ENCODE results near the gene MAP6D1. TPM values are rescaled to one million over a fixed set of nuclear protein-coding genes. Genes with fewer than 3 reads are reported as not detected.
A peak's percentile ranks its signal among the peaks of the same experiment; 100 is the strongest.

The MAP6D1 gene
- total RNA-seq, 1 experiment from 2014 or later, result 7.1 TPM

DNA sequence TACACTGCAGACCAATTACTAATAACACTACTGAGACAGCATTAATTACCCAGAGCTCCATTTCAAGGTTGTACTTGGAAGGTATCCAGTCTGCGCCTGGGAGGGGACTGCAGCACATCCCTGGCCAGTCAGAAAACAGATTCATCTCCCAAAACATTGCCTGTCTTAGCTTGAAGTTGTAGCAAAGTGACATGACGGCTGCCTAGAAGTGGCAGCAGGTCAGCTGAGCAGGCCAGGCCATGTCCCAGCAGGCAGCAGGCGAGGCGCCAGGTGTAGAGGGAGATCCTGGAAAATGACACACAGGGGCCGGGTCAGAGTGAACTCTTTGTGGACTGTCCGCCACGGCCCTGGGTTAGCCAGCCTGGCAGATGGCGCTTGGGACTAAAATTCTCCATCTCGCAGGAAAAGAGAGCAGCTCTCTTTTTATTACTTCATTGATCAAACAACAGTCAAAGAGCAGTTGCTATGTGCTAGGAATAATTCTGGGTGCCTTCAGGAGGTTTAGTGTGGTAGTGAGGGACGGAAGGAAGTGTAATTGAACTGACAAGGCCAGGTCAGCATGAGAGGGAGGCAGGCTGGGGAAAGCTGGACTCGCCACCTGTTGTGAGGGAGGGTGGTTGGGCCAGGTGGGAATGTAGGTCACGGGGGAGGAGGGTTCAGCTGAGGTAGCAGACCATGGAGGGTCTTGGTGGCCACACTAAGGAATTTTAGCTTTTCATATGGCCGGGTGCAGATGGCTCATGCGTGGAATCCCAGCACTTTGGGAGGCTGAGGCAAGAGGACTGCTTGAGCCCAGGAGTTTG is 1.3 kb upstream of the MAP6D1 start:
- TF ChIP-seq, protein P1, sequence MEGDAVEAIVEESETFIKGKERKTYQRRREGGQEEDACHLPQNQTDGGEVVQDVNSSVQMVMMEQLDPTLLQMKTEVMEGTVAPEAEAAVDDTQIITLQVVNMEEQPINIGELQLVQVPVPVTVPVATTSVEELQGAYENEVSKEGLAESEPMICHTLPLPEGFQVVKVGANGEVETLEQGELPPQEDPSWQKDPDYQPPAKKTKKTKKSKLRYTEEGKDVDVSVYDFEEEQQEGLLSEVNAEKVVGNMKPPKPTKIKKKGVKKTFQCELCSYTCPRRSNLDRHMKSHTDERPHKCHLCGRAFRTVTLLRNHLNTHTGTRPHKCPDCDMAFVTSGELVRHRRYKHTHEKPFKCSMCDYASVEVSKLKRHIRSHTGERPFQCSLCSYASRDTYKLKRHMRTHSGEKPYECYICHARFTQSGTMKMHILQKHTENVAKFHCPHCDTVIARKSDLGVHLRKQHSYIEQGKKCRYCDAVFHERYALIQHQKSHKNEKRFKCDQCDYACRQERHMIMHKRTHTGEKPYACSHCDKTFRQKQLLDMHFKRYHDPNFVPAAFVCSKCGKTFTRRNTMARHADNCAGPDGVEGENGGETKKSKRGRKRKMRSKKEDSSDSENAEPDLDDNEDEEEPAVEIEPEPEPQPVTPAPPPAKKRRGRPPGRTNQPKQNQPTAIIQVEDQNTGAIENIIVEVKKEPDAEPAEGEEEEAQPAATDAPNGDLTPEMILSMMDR (conservative IDR thresholded peaks at IDR 0.05), result no peak
- WGBS (ENCODE audit: extremely low coverage, insufficient read length, low lambda C conversion rate), result no CpG with 5 or more reads among the region's 14 CpGs
- H4K5ac ChIP-seq (ENCODE audit: insufficient read length, low read depth, low read length), result no peak overlapping the region
- no peaks in the 10 kb centered on the region for H3K79me1 ChIP-seq (ENCODE audit: insufficient read depth, low read depth, low read length, poor library complexity, severe bottlenecking)
- no peak overlapping the region for H2BK20ac ChIP-seq (ENCODE audit: low read depth, low read length, poor library complexity, severe bottlenecking)
- peaks cover 6% of the 10 kb centered on the region for H3K23me2 ChIP-seq (ENCODE audit: insufficient read length, low read depth, low read length, poor library complexity, severe bottlenecking)
- H3K4ac ChIP-seq (ENCODE audit: low read depth, low read length), result no peak overlapping the region
- H3K9ac ChIP-seq (ENCODE audit: extremely low read depth, insufficient read length, low read length), result no peak overlapping the region
- H4K20me1 ChIP-seq (ENCODE audit: control insufficient read depth, insufficient read depth, insufficient read length), result no peaks in the 10 kb centered on the region
- H3K9me3 ChIP-seq (ENCODE audit: control insufficient read depth, low read depth, low read length), result no peaks in the 10 kb centered on the region
- no peak overlapping the region for H2BK120ac ChIP-seq (ENCODE audit: low read depth, low read length, poor library complexity, severe bottlenecking)
- no peak overlapping the region for H3T11ph ChIP-seq (ENCODE audit: low read length)
- Mint-ChIP-seq H3K4me3 (peak overlapping the region; percentile 59 to 76; a peak in 4 of 5 replicates), H3K36me3 (ENCODE audit: insufficient read depth in 1 of 3, low read depth in 3 of 3) (peaks cover 0 to 23% (median 18%) of the 10 kb centered on the region in 3 experiments), H3K4me1 (peaks cover 22 to 24% of the 10 kb centered on the region in 2 experiments), H3K9me3 (no peaks in the 10 kb centered on the region), H3K27me3 (ENCODE audit: low read depth) (peaks cover 9% of the 10 kb centered on the region), H3K27ac (peak overlapping the region in 2 of 3 experiments; percentile 45 to 73; a peak in 2 of 7 replicates)
- no peaks in the 10 kb centered on the region for H3K27me3 ChIP-seq (ENCODE audit: insufficient read depth, low read length)
- H3K18ac ChIP-seq (ENCODE audit: insufficient read length, low read depth, low read length), result no peak overlapping the region
- H2BK5ac ChIP-seq (ENCODE audit: insufficient read length, low read length), result no peak overlapping the region
- no peaks in the 10 kb centered on the region for H3K79me2 ChIP-seq (ENCODE audit: insufficient read depth, low read length)
- H4K8ac ChIP-seq (replicated peaks; ENCODE audit: insufficient read length, low read depth, low read length), result no peak overlapping the region
- no peak overlapping the region for H3K14ac ChIP-seq (ENCODE audit: insufficient read depth, low read length)
- H3K27ac ChIP-seq (ENCODE audit: insufficient read length, low read depth, low read length), result no peak overlapping the region
- no peak overlapping the region for H2BK15ac ChIP-seq (ENCODE audit: low read depth, low read length)
- H4K91ac ChIP-seq (ENCODE audit: insufficient read length, low read depth, low read length), result no peak overlapping the region
- no peak overlapping the region for H3K4me2 ChIP-seq (ENCODE audit: insufficient read depth, insufficient read length, low read length)
- H3K23ac ChIP-seq (ENCODE audit: insufficient read length, low read depth, low read length), result no peak overlapping the region
- H3K56ac ChIP-seq (ENCODE audit: insufficient read length, low read depth, low read length), result no peak overlapping the region
- no peak for DNase-seq
- H2AK5ac ChIP-seq (ENCODE audit: insufficient read length, low read length), result no peak overlapping the region
- H3K4me1 ChIP-seq (ENCODE audit: insufficient read depth, low read length), result no peaks in the 10 kb centered on the region; the same call in 1 of the 2 replicates
- no peak overlapping the region for H2BK12ac ChIP-seq (ENCODE audit: insufficient read length, low read depth, low read length)
- H2AFZ ChIP-seq (ENCODE audit: low read length), result no peak overlapping the region

Measured in H9 (cell line).